ENCODE data around the gene SPOCK1.

- TF ChIP-seq EP300 (IDR thresholded peaks at IDR 0.05) (no peak), CTCF (IDR thresholded peaks at IDR 0.05) (no peak)
Observed at GRCh38 chr5:137248527-137248926, 250.6 kb downstream of the SPOCK1 start.

Measured in stomach (tissue), 4 donors.